ENCODE measurements around the gene OCLN. TPM values are rescaled to one million over a fixed set of nuclear protein-coding genes. Genes with fewer than 3 reads are reported as not detected.
"Not testable (repeated sequence)": the region's sequence is repeated elsewhere in the genome, so short reads cannot be mapped to it uniquely, and the experiment has no call there.

Gene OCLN
- total and polyA plus RNA-seq, 9 of the 15 experiments (the other 6 are each of a cell fraction or from before 2014, with no cell fraction given), result 0.05 to 0.29 (median 0.15) TPM

DNA sequence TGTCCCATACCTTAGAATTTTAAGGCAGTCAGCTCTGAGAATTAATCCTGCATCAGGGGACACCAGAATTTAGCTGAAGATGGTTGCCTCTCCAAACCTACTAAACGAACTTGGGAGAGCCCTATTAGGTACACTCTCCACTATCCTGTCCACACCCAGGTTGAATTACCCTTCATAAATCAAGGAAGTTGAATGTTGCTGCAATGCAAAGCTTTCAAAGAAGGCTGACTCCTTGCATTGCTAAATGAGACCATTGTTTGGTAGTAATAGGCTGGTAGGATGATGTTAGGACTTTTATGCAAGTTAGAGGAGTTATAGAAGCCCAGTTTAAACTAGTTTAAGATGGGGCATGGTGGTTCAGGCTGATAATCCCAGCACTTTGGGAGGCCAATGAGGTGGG lies 48.8 kb downstream of the OCLN start:
- H3K9me1 ChIP-seq (ENCODE audit: control insufficient read depth, insufficient read depth, low read length); H3K9me3 ChIP-seq (replicated peaks; ENCODE audit: control insufficient read depth, insufficient read depth, low read depth, low read length); intact Hi-C loops (cut with micrococcal nuclease); BruUV-seq (replicated peaks); H3K4me2 ChIP-seq (ENCODE audit: insufficient read depth, low read length); H3K9ac ChIP-seq (ENCODE audit: insufficient read depth in 1 of 2, low read depth in 2 of 2, low read length in 2 of 2); H3K36me3 ChIP-seq (ENCODE audit: control insufficient read depth, insufficient read depth, low read length); H3K27ac ChIP-seq (ENCODE audit: extremely low read depth, low read depth, low read length); H4K20me1 ChIP-seq (replicated peaks; ENCODE audit: control insufficient read depth, insufficient read depth, low read length); H3K4me1 ChIP-seq (replicated peaks in 1 of 2; ENCODE audit: control insufficient read depth in 2 of 2, insufficient read depth in 2 of 2, low read length in 2 of 2); H2AFZ ChIP-seq (ENCODE audit: low read depth, low read length); H3K27me3 ChIP-seq (ENCODE audit: control insufficient read depth in 2 of 2, insufficient read depth in 2 of 2, low read length in 2 of 2); CTCF ChIA-PET (ENCODE audit: low intra/inter-chr PET ratio); ATAC-seq; POLR2A ChIA-PET; H3K4me3 ChIP-seq; DNase-seq (ENCODE audit: extremely low read depth in 1 of 4, low spot score in 3 of 4); FAIRE-seq; H3K79me2 ChIP-seq (ENCODE audit: control insufficient read depth, insufficient read depth, low read length): not testable (repeated sequence)
- WGBS (ENCODE audit: insufficient coverage, low coverage, missing lambda C conversion rate), result no CpG with 5 or more reads among the region's 1 CpG
- in situ Hi-C loops (cut with MboI), result loop anchor here (25.0 kb wide), 1 partner anchor 896 kb away; no protein-coding TSS in a partner anchor

- intact Hi-C loops (cut with micrococcal nuclease); H3K9me1 ChIP-seq (ENCODE audit: control insufficient read depth, insufficient read depth, low read length); CTCF ChIA-PET (ENCODE audit: low intra/inter-chr PET ratio); BruUV-seq (replicated peaks); FAIRE-seq; H4K20me1 ChIP-seq (replicated peaks; ENCODE audit: control insufficient read depth, insufficient read depth, low read length); H3K4me1 ChIP-seq (replicated peaks in 1 of 2; ENCODE audit: control insufficient read depth in 2 of 2, insufficient read depth in 2 of 2, low read length in 2 of 2); ATAC-seq; H3K27me3 ChIP-seq (ENCODE audit: control insufficient read depth in 2 of 2, insufficient read depth in 2 of 2, low read length in 2 of 2); H3K79me2 ChIP-seq (ENCODE audit: control insufficient read depth, insufficient read depth, low read length); POLR2A ChIA-PET; H3K27ac ChIP-seq (ENCODE audit: extremely low read depth, low read depth, low read length); H3K4me2 ChIP-seq (ENCODE audit: insufficient read depth, low read length); H3K9me3 ChIP-seq (replicated peaks; ENCODE audit: control insufficient read depth, insufficient read depth, low read depth, low read length); DNase-seq (ENCODE audit: extremely low read depth in 1 of 4, low spot score in 3 of 4); H3K9ac ChIP-seq (ENCODE audit: insufficient read depth in 1 of 2, low read depth in 2 of 2, low read length in 2 of 2); H3K36me3 ChIP-seq (ENCODE audit: control insufficient read depth, insufficient read depth, low read length); H2AFZ ChIP-seq (ENCODE audit: low read depth, low read length); H3K4me3 ChIP-seq: not testable (repeated sequence)
- in situ Hi-C loops (cut with MboI), result loop anchor here (25.0 kb wide), 1 partner anchor 894 kb away; no protein-coding TSS in a partner anchor
- no CpG with 5 or more reads among the region's 3 CpGs for WGBS (ENCODE audit: insufficient coverage, low coverage, missing lambda C conversion rate)
These were observed 50.4 kb downstream of the OCLN start for GRCh38 chr5:69542838-69543618.

DNA sequence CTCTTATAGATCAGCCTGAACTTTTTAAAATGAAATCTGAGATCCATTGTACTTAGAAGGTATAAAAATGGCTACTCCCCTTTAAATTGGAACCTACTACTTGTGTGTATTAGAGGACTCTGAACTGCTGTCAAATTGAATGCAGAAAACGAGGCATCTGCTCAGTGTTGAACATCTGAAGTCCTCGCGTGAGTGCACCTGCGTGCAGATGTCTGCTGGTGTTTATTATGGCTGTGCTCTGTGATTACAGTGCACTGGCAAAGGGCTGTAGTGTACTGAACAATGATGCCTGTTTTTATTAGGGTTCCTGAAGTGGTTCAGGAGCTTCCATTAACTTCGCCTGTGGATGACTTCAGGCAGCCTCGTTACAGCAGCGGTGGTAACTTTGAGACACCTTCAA lies 52.0 kb downstream of the OCLN start:
- in situ Hi-C loops (cut with MboI), result loop anchor here (25.0 kb wide), 1 partner anchor 893 kb away; no protein-coding TSS in a partner anchor
- H3K9me3 ChIP-seq (replicated peaks; ENCODE audit: control insufficient read depth, insufficient read depth, low read depth, low read length); H4K20me1 ChIP-seq (replicated peaks; ENCODE audit: control insufficient read depth, insufficient read depth, low read length); BruUV-seq (replicated peaks); H3K4me3 ChIP-seq; intact Hi-C loops (cut with micrococcal nuclease); H3K4me2 ChIP-seq (ENCODE audit: insufficient read depth, low read length); H3K27me3 ChIP-seq (ENCODE audit: control insufficient read depth in 2 of 2, insufficient read depth in 2 of 2, low read length in 2 of 2); H3K27ac ChIP-seq (ENCODE audit: extremely low read depth, low read depth, low read length); DNase-seq (ENCODE audit: extremely low read depth in 1 of 4, low spot score in 3 of 4); H3K4me1 ChIP-seq (replicated peaks in 1 of 2; ENCODE audit: control insufficient read depth in 2 of 2, insufficient read depth in 2 of 2, low read length in 2 of 2); H2AFZ ChIP-seq (ENCODE audit: low read depth, low read length); H3K9me1 ChIP-seq (ENCODE audit: control insufficient read depth, insufficient read depth, low read length); H3K79me2 ChIP-seq (ENCODE audit: control insufficient read depth, insufficient read depth, low read length); H3K36me3 ChIP-seq (ENCODE audit: control insufficient read depth, insufficient read depth, low read length); POLR2A ChIA-PET; ATAC-seq; FAIRE-seq; CTCF ChIA-PET (ENCODE audit: low intra/inter-chr PET ratio); H3K9ac ChIP-seq (ENCODE audit: insufficient read depth in 1 of 2, low read depth in 2 of 2, low read length in 2 of 2): not testable (repeated sequence)
- WGBS (ENCODE audit: insufficient coverage, low coverage, missing lambda C conversion rate), result no CpG with 5 or more reads among the region's 7 CpGs

Data from K562 (cell line).